Activated T-helper 1 cell treated with anti-CD3 and anti-CD28 coated beads, Interleukin-12 subunit alpha, Interleukin-12 subunit beta, Interleukin-2, Interleukin-4 antibody, amounts not matched to agents 30 ng/mL and 10 ng/mL and 1 ng/mL, durations not matched to agents 14 hours and 24 hours and 36 hours (primary cell): ENCODE results near the gene PLSCR1. TPM values are rescaled to one million over a fixed set of nuclear protein-coding genes. Genes with fewer than 3 reads are reported as not detected.
A peak's percentile ranks its signal among the peaks of the same experiment; 100 is the strongest.
"Not testable (repeated sequence)": the region's sequence is repeated elsewhere in the genome, so short reads cannot be mapped to it uniquely, and the experiment has no call there.

Experiments
- DNase-seq: peaks from one replicate; pipeline ENCODE4 v3.0.0; 2021; ENCODE audit warnings: low spot score
- H3K27ac Mint-ChIP-seq: one replicate; pipeline ENCODE4 v1.8.0; 2021; ENCODE audit warnings: mild to moderate bottlenecking, mixed read lengths
- H3K27me3 Mint-ChIP-seq: one replicate; pipeline ENCODE4 v1.8.0; 2022; ENCODE audit warnings: mild to moderate bottlenecking, moderate library complexity, mixed read lengths; ENCODE audit not compliant: insufficient read depth
- H3K36me3 Mint-ChIP-seq: one replicate; pipeline ENCODE4 v1.8.0; 2021; ENCODE audit warnings: low read depth, mixed read lengths
- H3K4me1 Mint-ChIP-seq: one replicate; pipeline ENCODE4 v1.8.0; 2021; ENCODE audit warnings: low read depth, mixed read lengths
- H3K4me3 Mint-ChIP-seq: one replicate; pipeline ENCODE4 v1.8.0; 2021; ENCODE audit warnings: mild to moderate bottlenecking, moderate library complexity, mixed read lengths
- H3K9me3 Mint-ChIP-seq: one replicate; pipeline ENCODE4 v1.8.0; 2021; ENCODE audit warnings: mixed read lengths
- intact Hi-C: fragments of 100-400 bp; cut with micrococcal nuclease; formaldehyde crosslinking; loops from one replicate; pipeline ENCODE4 v1.15.1; 2024
- total RNA-seq: library from RNA; stranded (reverse); gene quantifications from 2 replicates; pipeline ENCODE4 v1.2.3, GENCODE V29; 2022

PLSCR1 gene
- total RNA-seq, 1 donor from 2014 or later, result 101 TPM

- H3K27ac Mint-ChIP-seq, H3K4me3 Mint-ChIP-seq, H3K36me3 Mint-ChIP-seq, DNase-seq, H3K4me1 Mint-ChIP-seq, intact Hi-C loops, H3K9me3 Mint-ChIP-seq: not testable (repeated sequence)
- peaks cover 11% of the 10 kb centered on the region for H3K27me3 Mint-ChIP-seq
Measured at GRCh38 chr3:146474976-146475375, 69.4 kb downstream of the PLSCR1 start.

DNA sequence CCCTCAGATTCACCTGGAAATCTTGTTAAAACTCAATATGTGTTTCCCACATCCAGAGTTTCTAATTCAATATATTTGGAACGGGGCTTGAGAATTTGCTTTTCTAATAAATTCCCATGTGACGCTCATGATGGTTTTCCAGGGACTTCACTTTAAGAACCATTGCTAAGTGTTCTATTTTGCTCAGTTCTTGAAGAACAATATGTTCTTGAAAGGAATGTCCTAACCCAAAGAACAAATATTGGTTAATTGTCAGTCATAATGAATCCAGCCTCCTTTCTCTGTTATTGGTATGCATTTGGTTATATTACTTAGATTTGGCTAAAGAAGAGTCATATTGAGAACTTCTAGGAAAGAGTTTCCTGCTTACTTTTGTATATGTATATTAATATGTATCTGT, 70.7 kb downstream of the PLSCR1 start:
- DNase-seq, result no peak
- Mint-ChIP-seq H3K27me3 (peaks cover 4% of the 10 kb centered on the region), H3K27ac (no peak overlapping the region), H3K9me3 (no peaks in the 10 kb centered on the region), H3K4me1 (no peaks in the 10 kb centered on the region), H3K36me3 (no peaks in the 10 kb centered on the region), H3K4me3 (no peak overlapping the region)
- intact Hi-C loops, result no loop called here

- Mint-ChIP-seq H3K4me1 (no peaks in the 10 kb centered on the region), H3K9me3 (no peaks in the 10 kb centered on the region), H3K36me3 (no peaks in the 10 kb centered on the region), H3K27ac (no peak overlapping the region), H3K27me3 (peaks cover 4% of the 10 kb centered on the region), H3K4me3 (no peak overlapping the region)
- DNase-seq, result no peak
- intact Hi-C loops, result no loop called here
Measured at GRCh38 chr3:146472611-146473010, 71.8 kb downstream of the PLSCR1 start.

DNA sequence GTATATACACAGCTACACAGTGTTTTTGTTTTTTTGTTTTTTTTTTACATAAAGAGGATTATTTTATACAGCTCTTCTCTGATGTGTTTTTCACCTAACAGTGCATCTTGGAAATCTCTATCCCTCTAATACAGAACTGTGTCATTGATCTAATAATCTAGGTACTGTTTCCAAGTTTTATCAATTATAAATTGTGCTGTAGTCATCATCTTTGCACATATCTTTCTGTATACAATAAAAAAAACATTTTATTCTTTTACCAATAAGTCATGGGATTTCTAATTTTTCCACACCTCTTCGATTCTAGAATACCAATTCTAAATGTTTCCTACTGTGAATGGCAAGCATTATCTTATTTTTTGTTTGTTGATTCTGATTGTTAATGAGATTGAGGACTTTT, 73.4 kb downstream of the PLSCR1 start:
- H3K4me1 Mint-ChIP-seq, result no peaks in the 10 kb centered on the region
- H3K4me3 Mint-ChIP-seq, result no peak overlapping the region
- intact Hi-C loops, result no loop called here
- H3K27ac Mint-ChIP-seq, result no peak overlapping the region
- peaks cover 4% of the 10 kb centered on the region for H3K27me3 Mint-ChIP-seq
- no peaks in the 10 kb centered on the region for H3K9me3 Mint-ChIP-seq
- DNase-seq, result no peak
- H3K36me3 Mint-ChIP-seq, result no peaks in the 10 kb centered on the region

- Mint-ChIP-seq H3K36me3 (no peaks in the 10 kb centered on the region), H3K4me3 (peak overlapping the region; percentile 52), H3K27me3 (peaks cover 4% of the 10 kb centered on the region), H3K9me3 (no peaks in the 10 kb centered on the region), H3K4me1 (peaks cover 4% of the 10 kb centered on the region), H3K27ac (no peak overlapping the region)
- DNase-seq, result no peak
- intact Hi-C loops, result no loop called here
Measured at GRCh38 chr3:146470425-146470990, 73.9 kb downstream of the PLSCR1 start.

GRCh38 chr3:146469150-146470017, 75.0 kb downstream of the PLSCR1 start, which contains the start of gene PLSCR2:
Gene PLSCR2 (minus strand): TSS chr3:146469561. CDS start chr3:146459904, 9,657 bp downstream.
- peak; percentile 54 for DNase-seq
- intact Hi-C loops, result loop anchor here (2.0 kb wide), 2 partner anchors 25 to 73 kb away; no protein-coding TSS in a partner anchor
- peak within 1 kb of the TSS; percentile 50 for H3K27ac Mint-ChIP-seq
- H3K4me1 Mint-ChIP-seq, result peaks cover 7% of the 10 kb centered on the region
- no peaks in the 10 kb centered on the region for H3K9me3 Mint-ChIP-seq
- peaks cover 4% of the 10 kb centered on the region for H3K27me3 Mint-ChIP-seq
- H3K4me3 Mint-ChIP-seq, result peak within 1 kb of the TSS; percentile 82
- H3K36me3 Mint-ChIP-seq, result no peaks in the 10 kb centered on the region

GRCh38 chr3:146468671-146469149, 75.7 kb downstream of the PLSCR1 start:
- Mint-ChIP-seq H3K9me3 (no peaks in the 10 kb centered on the region), H3K4me1 (peaks cover 14% of the 10 kb centered on the region), H3K27ac (no peak overlapping the region), H3K27me3 (no peaks in the 10 kb centered on the region), H3K4me3 (peak overlapping the region; percentile 82), H3K36me3 (no peaks in the 10 kb centered on the region)
- no peak for DNase-seq
- intact Hi-C loops, result loop anchor here (2.0 kb wide), 2 partner anchors 26 to 74 kb away; no protein-coding TSS in a partner anchor

- H3K36me3 Mint-ChIP-seq, result no peaks in the 10 kb centered on the region
- peaks cover 15% of the 10 kb centered on the region for H3K4me1 Mint-ChIP-seq
- no peaks in the 10 kb centered on the region for H3K27me3 Mint-ChIP-seq
- no peaks in the 10 kb centered on the region for H3K9me3 Mint-ChIP-seq
- no peak overlapping the region for H3K4me3 Mint-ChIP-seq
- no peak overlapping the region for H3K27ac Mint-ChIP-seq
- intact Hi-C loops, result loop anchor here (2.0 kb wide), 2 partner anchors 27 to 75 kb away; no protein-coding TSS in a partner anchor
- no peak for DNase-seq
Measured at GRCh38 chr3:146468234-146468633, 76.2 kb downstream of the PLSCR1 start.

- Mint-ChIP-seq H3K36me3 (no peaks in the 10 kb centered on the region), H3K9me3 (no peaks in the 10 kb centered on the region), H3K27ac (no peak overlapping the region), H3K4me1 (peaks cover 15% of the 10 kb centered on the region), H3K27me3 (no peaks in the 10 kb centered on the region), H3K4me3 (no peak overlapping the region)
- DNase-seq, result no peak
- intact Hi-C loops, result no loop called here
Measured at GRCh38 chr3:146466604-146467003, 77.8 kb downstream of the PLSCR1 start.

DNA sequence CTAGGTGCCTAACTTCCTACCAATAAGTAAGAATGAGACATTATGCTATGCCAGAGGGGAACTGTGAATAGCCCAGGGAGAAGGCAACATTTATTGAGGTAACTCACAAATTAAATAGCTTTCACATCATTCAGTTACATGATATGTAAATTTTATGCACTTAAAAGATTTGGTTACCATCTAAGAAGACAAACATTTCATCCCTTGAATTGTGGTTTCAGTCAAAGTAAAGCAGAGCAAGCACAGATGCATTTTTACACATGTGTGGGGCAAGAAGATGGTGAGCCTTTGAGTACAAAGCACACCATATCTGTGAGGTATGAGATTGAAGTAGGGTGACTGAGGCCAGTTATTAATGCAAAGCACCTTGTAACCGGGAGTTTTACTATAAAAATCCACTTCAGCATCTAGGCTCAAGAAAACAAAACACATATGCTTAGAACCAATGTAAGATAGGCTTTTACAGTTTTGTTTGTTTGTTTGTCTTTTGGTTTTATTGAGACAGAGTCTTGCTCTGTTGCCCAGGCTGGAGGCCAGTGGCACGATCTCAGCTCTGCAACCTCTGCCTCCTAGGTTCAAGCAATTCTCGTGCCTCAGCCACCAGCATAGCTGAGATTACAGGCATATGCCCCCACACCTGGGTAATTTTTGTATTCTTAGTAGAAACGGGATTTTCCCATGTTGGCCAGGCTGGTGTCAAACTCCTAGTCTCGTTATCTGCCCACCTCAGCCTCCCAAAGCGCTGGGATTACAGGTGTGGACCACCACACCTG, 78.5 kb downstream of the PLSCR1 start:
- intact Hi-C loops, result no loop called here
- Mint-ChIP-seq H3K27ac (no peak overlapping the region), H3K9me3 (no peaks in the 10 kb centered on the region), H3K36me3 (no peaks in the 10 kb centered on the region), H3K4me1 (peaks cover 15% of the 10 kb centered on the region), H3K4me3 (no peak overlapping the region), H3K27me3 (no peaks in the 10 kb centered on the region)
- DNase-seq, result no peak
